Kidney (tissue), 14 donors: ENCODE data around the gene BRINP2. TPM values are rescaled to one million over a fixed set of nuclear protein-coding genes. Genes with fewer than 3 reads are reported as not detected.
"Not testable (repeated sequence)": the region's sequence is repeated elsewhere in the genome, so short reads cannot be mapped to it uniquely, and the experiment has no call there.

Experiments
- DNase-seq, 5 donors: peaks; one replicate each; pipeline ENCODE4 v3.0.0-alpha.2; 2013 to 2020
- FAIRE-seq: peaks from 2 replicates; lab custom pipeline; 2012; peaks lifted over from hg19 to GRCh38; lab: Jason Lieb, UNC
- H3K27ac ChIP-seq, 2 donors: one replicate each; pipeline ENCODE4 v1.7.0; 2013; ENCODE audit warnings: low read depth in 2 of 2, low read length in 2 of 2, inconsistent platforms in 1 of 2
- H3K27me3 ChIP-seq: one replicate; pipeline ENCODE4 v1.7.1; 2013; ENCODE audit warnings: low read length, inconsistent platforms; ENCODE audit not compliant: control insufficient read depth, insufficient read depth
- H3K36me3 ChIP-seq, 3 donors: one replicate each; pipeline versions ENCODE4 v1.7.0 to v1.7.1; 2013; ENCODE audit warnings: low read length in 3 of 3, control low read depth in 1 of 3, inconsistent platforms in 1 of 3; ENCODE audit not compliant: insufficient read depth in 3 of 3, control insufficient read depth in 2 of 3
- H3K4me1 ChIP-seq, 3 donors: one replicate each; pipeline versions ENCODE4 v1.7.0 to v1.7.1; 2013; ENCODE audit warnings: low read length in 3 of 3, inconsistent platforms in 1 of 3, low read depth in 1 of 3; ENCODE audit not compliant: control insufficient read depth in 2 of 3, insufficient read depth in 2 of 3
- H3K4me3 ChIP-seq, 3 donors: one replicate each; pipeline versions ENCODE4 v1.7.0 to v1.8.1; 2013; ENCODE audit warnings: low read length in 3 of 3, control low read depth in 1 of 3, inconsistent platforms in 1 of 3
- H3K9ac ChIP-seq, 3 donors: one replicate each; pipeline versions ENCODE4 v1.7.0 to v1.7.1; 2013; ENCODE audit warnings: low read length in 3 of 3, control low read depth in 1 of 3, inconsistent platforms in 1 of 3
- H3K9me3 ChIP-seq, 3 donors: one replicate each; pipeline versions ENCODE4 v1.7.0 to v1.7.1; 2013; ENCODE audit warnings: low read length in 3 of 3, control low read depth in 1 of 3, inconsistent platforms in 1 of 3; ENCODE audit not compliant: control insufficient read depth in 2 of 3, insufficient read depth in 1 of 3
- CTCF ChIP-seq: IDR thresholded peaks from 3 replicates; pipeline ENCODE4 v1.5.1; 2012; ENCODE audit warnings: mild to moderate bottlenecking, moderate library complexity, borderline replicate concordance; ENCODE audit not compliant: insufficient read depth; ENCODE audit errors: extremely low read depth
- intact Hi-C: fragments of 100-400 bp; cut with DNase I; formaldehyde crosslinking; loops from one replicate; pipeline ENCODE4 v1.11.1; 2022
- polyA plus RNA-seq: library from polyadenylated mRNA; stranded (reverse); fragments of 350-450 nt; fragmentation: Illumina TruSeq; extraction: RNeasy Lipid Tissue Mini Kit (QIAGEN cat#74804); gene quantifications from one replicate; pipeline ENCODE4 v1.2.3, GENCODE V29; 2014; ENCODE audit warnings: low read depth, low replicate concordance; ENCODE audit not compliant: insufficient read depth
- total RNA-seq: library from RNA; stranded (reverse); fragmentation: NEBNext Ultra II Directional; extraction: Animal tissue kit (Norgen Biotek cat#: 25700); gene quantifications from one replicate; pipeline ENCODE4 v1.2.1, GENCODE V29; 2021
- donor health status: control.
- donor health status: control.
- donor health status: control.
- donor health status: control.
- donor health status: control.
- donor health status: DM: yes; HTN: yes; CAD: no.
- donor health status: Normal renal cell carcinoma (clear cell type).

The BRINP2 gene
- total and polyA plus RNA-seq, 2 donors from 2014 or later = not detected

GRCh38 chr1:177311111-177311510, 140.4 kb downstream of the BRINP2 start:
- Histone ChIP-seq H3K27me3 (no peaks in the 10 kb centered on the region), H3K4me3 (no peak overlapping the region), H3K9me3 (no peaks in the 10 kb centered on the region), H3K36me3 (no peaks in the 10 kb centered on the region), H3K9ac (no peak overlapping the region), H3K27ac (no peak overlapping the region), H3K4me1 (no peaks in the 10 kb centered on the region)
- intact Hi-C loops = no loop called here
- FAIRE-seq = no peak
- no peak for DNase-seq
- no peak for TF ChIP-seq CTCF

GRCh38 chr1:177311586-177311985, 140.8 kb downstream of the BRINP2 start:
- Histone ChIP-seq H3K4me3 (no peak overlapping the region), H3K9me3 (no peaks in the 10 kb centered on the region), H3K36me3 (no peaks in the 10 kb centered on the region), H3K4me1 (no peaks in the 10 kb centered on the region), H3K27ac (no peak overlapping the region), H3K27me3 (no peaks in the 10 kb centered on the region), H3K9ac (no peak overlapping the region)
- no peak for TF ChIP-seq CTCF
- intact Hi-C loops = no loop called here
- FAIRE-seq (no peak), DNase-seq (no peak)

- Histone ChIP-seq H3K27ac (no peak overlapping the region), H3K4me3 (no peak overlapping the region), H3K27me3 (no peaks in the 10 kb centered on the region), H3K9me3 (no peaks in the 10 kb centered on the region), H3K36me3 (no peaks in the 10 kb centered on the region), H3K9ac (no peak overlapping the region), H3K4me1 (no peaks in the 10 kb centered on the region)
- FAIRE-seq = no peak
- intact Hi-C loops = no loop called here
- no peak for DNase-seq
- TF ChIP-seq CTCF = no peak
Measured at GRCh38 chr1:177315261-177315660, 144.5 kb downstream of the BRINP2 start.

GRCh38 chr1:177315761-177316160, 145.0 kb downstream of the BRINP2 start:
- no peaks in the 10 kb centered on the region for H3K9me3 ChIP-seq

GRCh38 chr1:177321434-177321833, 150.7 kb downstream of the BRINP2 start:
- H3K9me3 ChIP-seq, H3K27ac ChIP-seq, FAIRE-seq, H3K4me3 ChIP-seq, H3K4me1 ChIP-seq, H3K36me3 ChIP-seq, DNase-seq, intact Hi-C loops, H3K9ac ChIP-seq, H3K27me3 ChIP-seq: not testable (repeated sequence)

More at GRCh38 chr1:177315761-177316160, 145.0 kb downstream of the BRINP2 start:
- Histone ChIP-seq H3K9ac (no peak overlapping the region), H3K27me3 (no peaks in the 10 kb centered on the region), H3K36me3 (no peaks in the 10 kb centered on the region), H3K27ac (no peak overlapping the region), H3K4me3 (no peak overlapping the region), H3K4me1 (no peaks in the 10 kb centered on the region)
- no peak for TF ChIP-seq CTCF
- intact Hi-C loops = no loop called here
- DNase-seq (no peak), FAIRE-seq (no peak)
